HG02840 (cell line): ENCODE data around the gene GPS2.

Experiments
- ATAC-seq: cut with Tn5 transposase; IDR thresholded peaks from one replicate; pipeline ENCODE4 v1.9.1; 2021; ENCODE audit warnings: mild to moderate bottlenecking, moderate library complexity, moderate number of reproducible peaks; ENCODE audit not compliant: unreplicated experiment, low FRiP score

GPS2 gene, protein sequence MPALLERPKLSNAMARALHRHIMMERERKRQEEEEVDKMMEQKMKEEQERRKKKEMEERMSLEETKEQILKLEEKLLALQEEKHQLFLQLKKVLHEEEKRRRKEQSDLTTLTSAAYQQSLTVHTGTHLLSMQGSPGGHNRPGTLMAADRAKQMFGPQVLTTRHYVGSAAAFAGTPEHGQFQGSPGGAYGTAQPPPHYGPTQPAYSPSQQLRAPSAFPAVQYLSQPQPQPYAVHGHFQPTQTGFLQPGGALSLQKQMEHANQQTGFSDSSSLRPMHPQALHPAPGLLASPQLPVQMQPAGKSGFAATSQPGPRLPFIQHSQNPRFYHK

GRCh38 chr17:7314719-7315569 lies at the start of gene GPS2:
GPS2 (minus strand) TSS chr17:7315360; CDS start chr17:7315052, 308 bp downstream.
- ATAC-seq, result peak; percentile 49

DNA sequence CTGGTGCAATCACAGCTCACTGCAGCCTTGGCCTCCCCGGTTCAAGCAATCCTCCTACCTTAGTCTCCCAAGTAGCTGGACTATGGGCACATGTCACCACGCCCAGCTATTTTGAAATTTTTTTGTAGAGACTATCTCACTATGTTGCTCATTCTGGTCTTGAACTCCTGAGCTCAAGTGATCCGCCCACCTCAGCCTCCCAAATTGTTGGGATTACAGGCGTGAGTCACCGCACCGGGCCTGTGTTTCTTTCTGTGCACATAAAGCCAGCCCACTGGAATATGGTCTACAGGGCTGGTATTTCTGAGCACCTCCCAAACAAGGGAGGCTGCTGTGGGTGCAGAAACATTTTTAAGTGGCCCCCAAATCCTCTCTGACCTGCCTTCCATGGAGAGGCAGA lies 48.2 kb upstream of the GPS2 start:
- no peak for ATAC-seq

DNA sequence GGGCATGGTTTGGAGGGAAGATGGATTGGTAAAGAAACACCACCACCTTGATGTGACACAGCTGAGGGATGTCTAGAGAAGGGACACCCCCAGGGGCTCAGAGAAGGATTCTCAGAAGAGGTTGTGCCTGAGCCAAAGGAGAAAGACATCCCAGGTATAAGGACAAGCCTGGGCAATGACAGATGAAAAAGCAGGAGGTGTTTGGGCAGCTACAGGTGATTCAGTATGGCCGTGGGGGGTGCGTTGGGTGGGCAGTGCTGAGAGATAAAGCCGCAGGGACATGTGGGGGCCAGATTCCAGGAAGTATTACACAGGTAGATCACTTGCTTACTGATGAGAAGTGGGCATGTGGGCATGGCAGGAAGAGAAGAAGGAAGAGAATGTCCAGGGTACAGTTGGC lies 46.7 kb upstream of the GPS2 start:
- no peak for ATAC-seq

- no peak for ATAC-seq
Observed at GRCh38 chr17:7357381-7357780, 42.2 kb upstream of the GPS2 start.

- no peak for ATAC-seq
Observed at GRCh38 chr17:7356756-7357155, 41.6 kb upstream of the GPS2 start.

GRCh38 chr17:7356072-7356549 lies 41.0 kb upstream of the GPS2 start:
- no peak for ATAC-seq

DNA sequence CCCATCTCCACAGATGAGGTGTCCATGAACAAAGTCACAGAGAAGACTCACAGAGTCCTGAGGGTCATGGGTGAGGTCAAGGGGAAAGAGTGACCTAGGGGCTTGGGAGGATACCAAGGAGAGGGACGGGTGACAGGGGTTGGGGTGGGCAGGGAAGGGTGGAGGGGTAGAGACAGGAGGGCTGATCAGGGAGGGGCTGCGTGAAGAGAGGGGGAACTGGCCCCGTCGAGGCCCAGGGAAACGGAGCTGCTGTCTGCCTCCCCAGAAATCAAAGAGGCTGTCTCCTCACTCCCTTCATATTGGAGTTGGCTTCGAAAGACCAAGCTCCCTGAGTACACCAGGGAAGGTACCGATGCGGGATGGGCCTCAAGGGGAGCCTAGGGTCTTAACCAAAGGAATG lies 40.4 kb upstream of the GPS2 start:
- ATAC-seq, result no peak

DNA sequence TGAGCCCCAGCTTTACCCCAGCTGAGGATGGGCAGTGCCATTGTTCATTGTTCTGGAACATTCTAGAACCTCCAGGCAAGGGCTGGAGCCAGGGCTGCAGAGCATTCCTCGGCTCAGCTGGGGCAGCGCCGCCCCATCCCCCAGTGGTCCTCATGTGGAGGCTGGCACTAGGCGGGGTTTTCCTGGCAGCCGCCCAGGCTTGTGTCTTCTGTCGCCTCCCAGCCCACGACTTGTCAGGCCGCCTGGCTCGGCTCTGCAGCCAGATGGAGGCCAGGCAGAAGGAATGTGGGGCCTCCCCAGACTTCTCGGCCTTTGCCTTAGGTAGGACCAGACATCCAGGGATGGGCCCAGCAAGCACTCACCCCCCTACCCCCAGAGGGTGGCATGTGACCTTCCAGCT lies 39.9 kb upstream of the GPS2 start, which contains the start of gene TMEM95:
Gene TMEM95, plus strand, starts transcription at position 104 of the 400 bp plus-strand sequence. Its CDS starts 49 bp downstream, at position 153.
- no peak for ATAC-seq

- ATAC-seq, result no peak
Observed at GRCh38 chr17:7354262-7354843, 39.2 kb upstream of the GPS2 start.

DNA sequence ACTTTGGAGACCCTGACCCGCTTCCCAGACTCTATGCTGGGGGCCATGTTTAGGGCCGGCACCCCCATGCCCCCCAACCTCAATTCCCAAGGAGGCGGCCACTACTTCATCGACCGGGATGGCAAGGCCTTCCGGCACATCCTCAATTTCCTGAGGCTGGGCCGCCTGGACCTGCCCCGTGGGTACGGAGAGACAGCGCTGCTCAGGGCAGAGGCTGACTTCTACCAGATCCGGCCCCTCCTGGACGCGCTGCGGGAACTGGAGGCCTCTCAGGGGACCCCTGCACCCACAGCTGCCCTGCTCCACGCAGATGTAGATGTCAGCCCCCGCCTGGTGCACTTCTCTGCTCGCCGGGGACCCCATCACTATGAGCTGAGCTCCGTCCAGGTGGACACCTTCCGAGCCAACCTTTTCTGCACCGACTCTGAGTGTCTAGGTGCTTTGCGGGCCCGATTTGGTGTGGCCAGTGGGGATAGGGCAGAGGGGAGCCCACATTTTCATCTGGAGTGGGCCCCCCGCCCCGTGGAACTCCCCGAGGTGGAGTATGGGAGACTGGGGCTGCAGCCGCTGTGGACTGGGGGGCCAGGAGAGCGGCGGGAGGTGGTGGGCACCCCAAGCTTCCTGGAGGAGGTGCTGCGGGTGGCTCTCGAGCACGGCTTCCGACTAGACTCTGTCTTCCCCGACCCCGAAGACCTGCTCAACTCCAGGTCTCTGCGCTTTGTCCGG lies 37.9 kb upstream of the GPS2 start:
- no peak for ATAC-seq

DNA sequence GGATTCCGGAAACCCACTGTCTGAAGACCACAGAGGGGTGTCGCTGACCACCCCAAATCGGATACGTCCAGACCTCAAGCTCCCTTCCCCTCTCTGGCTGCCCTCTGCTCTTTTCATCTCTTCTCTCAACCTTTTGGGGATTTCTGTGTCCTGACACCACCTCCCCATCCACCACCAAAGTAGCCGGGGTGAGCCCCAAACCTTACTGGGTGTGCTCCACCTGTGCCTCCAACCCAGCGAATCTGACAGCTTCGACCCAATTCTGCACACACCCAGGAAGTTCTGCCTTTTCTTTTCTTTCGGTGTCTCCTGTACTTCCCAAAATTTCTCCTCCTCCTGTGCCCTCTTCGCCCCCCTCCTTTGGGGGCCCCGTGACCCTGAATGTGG lies 37.3 kb upstream of the GPS2 start:
- ATAC-seq, result no peak

DNA sequence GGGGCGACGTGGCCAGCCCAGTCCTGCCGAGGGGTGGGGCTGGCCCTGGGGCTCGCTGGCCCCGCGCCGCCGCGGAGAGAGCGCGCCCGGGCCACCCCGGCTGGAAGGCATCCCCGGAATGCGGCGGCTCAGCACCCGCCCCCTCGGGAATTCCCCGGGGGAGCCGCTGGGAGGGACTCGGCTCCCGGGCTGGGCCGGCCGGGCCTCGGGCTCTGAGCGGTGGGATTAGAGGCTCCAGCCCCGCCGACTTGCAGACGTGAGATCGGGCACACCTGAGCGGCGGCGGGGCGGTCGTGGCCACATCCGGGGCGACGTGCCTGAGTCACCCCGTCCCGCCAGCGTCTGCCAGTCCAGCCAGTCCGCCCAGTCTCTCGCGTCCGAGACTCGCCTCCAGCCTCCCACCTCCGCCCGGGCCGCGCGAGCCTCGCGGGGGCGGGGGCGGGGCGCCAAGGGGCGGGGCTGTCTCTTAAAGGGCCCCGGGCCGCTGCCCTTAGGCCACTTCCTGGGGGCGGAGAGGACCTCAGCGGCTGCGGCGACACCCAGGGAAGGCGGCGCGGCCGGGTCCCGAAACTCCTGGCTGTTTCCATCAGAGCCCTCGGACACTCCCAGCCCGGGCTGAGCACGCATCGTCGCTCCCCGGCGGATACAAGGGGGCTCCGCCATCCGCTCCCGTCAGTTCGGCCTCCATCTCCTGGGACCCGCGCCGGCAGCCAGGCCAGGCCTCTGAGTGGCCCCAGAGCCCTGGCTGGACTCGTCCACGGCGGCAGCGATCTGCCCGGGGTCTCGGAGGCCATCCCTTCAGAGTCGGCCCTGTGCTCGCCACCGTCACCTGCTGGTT lies 36.7 kb upstream of the GPS2 start, which contains the start of gene KCTD11:
Gene KCTD11, plus strand, starts transcription at position 498 of the 838 bp plus-strand sequence.
- peak; percentile 60 for ATAC-seq

DNA sequence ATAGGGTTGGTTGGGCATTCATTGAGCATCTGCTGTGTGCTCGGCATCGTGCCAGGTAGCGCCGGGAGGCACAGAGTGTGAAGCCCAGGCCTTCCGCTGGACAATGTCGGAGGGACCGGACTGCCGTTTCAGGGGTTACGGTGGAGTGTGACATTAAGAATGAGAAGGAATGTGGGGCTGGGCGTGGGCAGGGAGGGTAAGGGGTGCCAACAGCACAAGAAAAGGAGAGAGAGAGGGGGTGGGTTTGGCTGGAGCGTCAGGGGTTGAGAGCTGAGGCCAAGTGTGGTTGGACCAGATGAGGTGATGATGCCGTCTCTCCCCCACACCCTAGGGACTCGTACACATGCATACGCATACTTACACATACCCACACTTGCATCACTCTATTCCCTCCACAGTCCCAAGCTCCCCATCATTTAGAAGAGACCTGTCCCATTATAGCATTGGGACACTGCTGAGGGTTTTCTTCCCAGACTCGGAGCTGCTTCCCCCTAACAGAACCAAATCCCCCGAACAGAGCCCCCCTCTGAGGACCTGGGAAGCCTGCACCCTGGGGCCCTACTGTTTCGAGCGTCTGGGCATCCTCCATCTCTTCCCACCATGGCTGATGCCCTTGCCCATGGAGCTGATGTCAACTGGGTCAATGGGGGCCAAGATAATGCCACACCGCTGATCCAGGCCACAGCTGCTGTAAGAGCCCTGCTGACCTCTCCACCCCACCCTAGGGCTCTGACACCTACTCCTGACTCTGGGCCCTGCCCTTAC lies 33.5 kb upstream of the GPS2 start:
- no peak for ATAC-seq

DNA sequence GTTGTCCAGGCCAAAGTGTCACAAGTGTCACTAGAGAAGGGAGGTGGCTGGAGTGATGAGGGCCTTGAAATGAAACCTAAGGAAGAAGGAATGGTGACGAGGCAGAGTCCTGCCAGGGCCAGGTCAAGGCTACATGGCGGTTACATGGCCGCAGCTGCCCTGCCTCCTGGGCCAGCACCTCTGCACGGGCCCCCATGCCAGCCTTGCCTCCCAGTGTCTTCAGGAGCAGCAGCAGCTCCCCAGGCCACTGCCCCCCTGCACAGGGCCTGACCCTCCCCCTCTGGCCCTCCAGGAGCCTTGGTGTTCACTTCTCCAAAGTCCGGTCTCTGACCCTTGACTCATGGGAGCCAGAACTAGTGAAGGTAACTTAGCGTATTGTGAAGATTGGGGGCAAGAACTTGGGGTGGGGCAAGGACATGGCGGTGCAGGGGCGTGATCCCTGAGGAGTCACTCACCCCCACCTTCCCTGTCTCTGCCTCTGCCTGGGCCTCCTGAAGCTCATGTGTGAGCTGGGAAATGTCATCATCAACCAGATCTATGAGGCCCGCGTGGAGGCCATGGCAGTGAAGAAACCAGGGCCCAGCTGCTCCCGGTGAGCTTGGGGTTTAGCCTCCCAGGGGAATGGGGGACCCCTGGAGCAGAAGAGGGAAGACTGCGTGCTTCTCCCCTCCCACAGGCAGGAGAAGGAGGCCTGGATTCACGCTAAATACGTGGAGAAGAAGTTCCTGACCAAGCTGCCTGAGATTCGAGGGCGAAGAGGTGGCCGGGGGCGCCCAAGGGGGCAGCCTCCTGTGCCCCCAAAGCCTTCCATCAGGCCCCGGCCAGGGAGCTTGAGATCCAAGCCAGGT lies 32.7 kb upstream of the GPS2 start:
- no peak for ATAC-seq

DNA sequence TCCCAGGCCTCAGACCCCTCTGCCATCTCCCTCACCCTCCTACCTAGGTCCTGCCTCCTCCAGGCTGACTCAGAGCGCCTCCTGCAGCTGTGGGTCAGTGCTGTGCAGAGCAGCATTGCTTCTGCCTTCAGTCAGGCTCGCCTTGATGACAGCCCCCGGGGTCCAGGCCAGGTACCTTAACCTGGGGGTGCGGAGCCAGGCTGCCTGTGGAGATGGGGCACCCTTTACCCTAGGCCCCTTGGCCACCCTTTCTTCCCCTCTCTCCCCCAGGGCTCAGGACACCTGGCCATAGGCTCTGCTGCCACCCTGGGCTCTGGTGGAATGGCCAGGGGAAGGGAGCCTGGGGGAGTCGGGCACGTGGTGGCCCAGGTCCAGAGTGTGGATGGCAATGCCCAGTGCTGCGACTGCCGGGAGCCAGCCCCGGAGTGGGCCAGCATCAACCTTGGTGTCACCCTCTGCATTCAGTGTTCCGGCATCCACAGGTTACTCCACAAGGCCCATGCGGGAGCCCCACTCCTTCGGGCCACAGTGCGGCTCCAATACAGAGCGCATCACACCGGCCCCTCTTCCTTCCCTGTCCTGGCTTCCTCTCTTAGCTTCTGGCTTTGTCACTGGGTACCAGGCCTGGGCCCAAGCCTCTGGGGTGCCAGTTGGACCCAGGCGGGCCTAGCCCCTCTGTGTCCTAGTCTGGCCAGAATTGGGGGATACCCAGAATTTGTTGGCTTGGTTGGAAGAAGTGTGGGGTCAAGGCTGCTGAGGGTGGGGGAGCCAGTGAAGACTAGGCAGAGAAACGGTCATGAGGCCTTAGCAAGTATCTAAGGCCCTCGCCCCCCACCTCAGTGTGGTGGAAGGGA lies 31.8 kb upstream of the GPS2 start:
- ATAC-seq, result no peak

DNA sequence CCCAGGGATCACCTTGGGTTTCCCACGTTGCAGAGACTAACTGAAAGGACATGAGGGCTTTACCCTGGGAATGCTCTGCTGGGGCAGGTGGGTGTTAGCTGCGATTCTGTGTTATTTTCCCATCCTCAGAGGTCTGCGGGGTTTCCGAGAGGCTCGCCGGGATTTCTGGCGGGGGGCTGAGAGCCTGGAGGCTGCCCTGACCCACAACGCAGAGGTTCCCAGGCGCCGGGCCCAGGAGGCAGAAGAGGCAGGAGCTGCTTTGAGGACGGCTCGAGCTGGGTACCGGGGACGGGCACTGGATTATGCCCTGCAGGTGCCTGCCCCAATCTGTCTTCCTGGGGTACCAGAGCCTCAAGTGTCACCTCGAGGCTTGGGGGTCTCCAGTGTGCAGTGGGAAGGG lies 28.1 kb upstream of the GPS2 start:
- no peak for ATAC-seq

GRCh38 chr17:7341842-7342241 lies 26.7 kb upstream of the GPS2 start:
- ATAC-seq, result no peak
